ENCODE measurements around the gene GTF2F2.

- no peak for TF ChIP-seq CTCF (IDR thresholded peaks at IDR 0.05)
- no peak for TF ChIP-seq POLR2AphosphoS5 (IDR thresholded peaks at IDR 0.05; ENCODE audit: low read depth, low read length)
Measured at GRCh38 chr13:45174478-45174877, 54.2 kb downstream of the GTF2F2 start.

Measured in Panc1 (cell line).